GM23338 (cell line): ENCODE measurements around the gene GMPR. TPM values are rescaled to one million over a fixed set of nuclear protein-coding genes. Genes with fewer than 3 reads are reported as not detected.

Experiments
- EZH2 ChIP-seq: fragments of 200-600 bp; sonication (generic); IDR thresholded peaks from one replicate; pipeline ENCODE4 v1.8.0; 2017; ENCODE audit warnings: antibody characterized with exemption, mild to moderate bottlenecking, low read depth; ENCODE audit not compliant: unreplicated experiment
- EZH2phosphoT487 ChIP-seq: fragments of 200-600 bp; sonication (generic); IDR thresholded peaks from one replicate; pipeline ENCODE4 v1.8.1; 2018; ENCODE audit warnings: antibody characterized with exemption; ENCODE audit not compliant: unreplicated experiment
- JUNB ChIP-seq: IDR thresholded peaks from one replicate; pipeline ENCODE4 v1.6.1; 2016; ENCODE audit warnings: antibody characterized with exemption; ENCODE audit not compliant: unreplicated experiment
- NANOG ChIP-seq: IDR thresholded peaks from 2 replicates; pipeline ENCODE4 v1.6.1; 2016; ENCODE audit warnings: antibody characterized with exemption, borderline replicate concordance
- REST ChIP-seq: IDR thresholded peaks from one replicate; pipeline ENCODE4 v1.6.1; 2018; ENCODE audit warnings: antibody characterized with exemption; ENCODE audit not compliant: unreplicated experiment
- STAT1 ChIP-seq: IDR thresholded peaks from one replicate; pipeline ENCODE4 v1.6.1; 2016; ENCODE audit warnings: antibody characterized with exemption; ENCODE audit not compliant: unreplicated experiment
- polyA plus RNA-seq: library from polyadenylated mRNA; unstranded; fragments of >200 nt; fragmentation: Nextera tagmentation; extraction: Ambion mirVana; gene quantifications from 2 replicates; pipeline ENCODE4 v1.2.1, GENCODE V29; 2016
- total RNA-seq: library from RNA; depleted of rRNA; stranded (reverse); fragments of >200 nt; shearing (Covaris generic); gene quantifications from 2 replicates; pipeline ENCODE4 v1.2.3, GENCODE V29; 2014
- TF ChIP-seq, protein P1 (sequence below): fragments of 250-450 bp; sonication (Bioruptor Pico); IDR thresholded peaks from 2 replicates; pipeline ENCODE4 v1.5.0; 2020; ENCODE audit warnings: mild to moderate bottlenecking, moderate library complexity

GMPR gene
- total and polyA plus RNA-seq, 2 experiments from 2014 or later = 0.23 to 0.35 TPM

- TF ChIP-seq, protein P1, sequence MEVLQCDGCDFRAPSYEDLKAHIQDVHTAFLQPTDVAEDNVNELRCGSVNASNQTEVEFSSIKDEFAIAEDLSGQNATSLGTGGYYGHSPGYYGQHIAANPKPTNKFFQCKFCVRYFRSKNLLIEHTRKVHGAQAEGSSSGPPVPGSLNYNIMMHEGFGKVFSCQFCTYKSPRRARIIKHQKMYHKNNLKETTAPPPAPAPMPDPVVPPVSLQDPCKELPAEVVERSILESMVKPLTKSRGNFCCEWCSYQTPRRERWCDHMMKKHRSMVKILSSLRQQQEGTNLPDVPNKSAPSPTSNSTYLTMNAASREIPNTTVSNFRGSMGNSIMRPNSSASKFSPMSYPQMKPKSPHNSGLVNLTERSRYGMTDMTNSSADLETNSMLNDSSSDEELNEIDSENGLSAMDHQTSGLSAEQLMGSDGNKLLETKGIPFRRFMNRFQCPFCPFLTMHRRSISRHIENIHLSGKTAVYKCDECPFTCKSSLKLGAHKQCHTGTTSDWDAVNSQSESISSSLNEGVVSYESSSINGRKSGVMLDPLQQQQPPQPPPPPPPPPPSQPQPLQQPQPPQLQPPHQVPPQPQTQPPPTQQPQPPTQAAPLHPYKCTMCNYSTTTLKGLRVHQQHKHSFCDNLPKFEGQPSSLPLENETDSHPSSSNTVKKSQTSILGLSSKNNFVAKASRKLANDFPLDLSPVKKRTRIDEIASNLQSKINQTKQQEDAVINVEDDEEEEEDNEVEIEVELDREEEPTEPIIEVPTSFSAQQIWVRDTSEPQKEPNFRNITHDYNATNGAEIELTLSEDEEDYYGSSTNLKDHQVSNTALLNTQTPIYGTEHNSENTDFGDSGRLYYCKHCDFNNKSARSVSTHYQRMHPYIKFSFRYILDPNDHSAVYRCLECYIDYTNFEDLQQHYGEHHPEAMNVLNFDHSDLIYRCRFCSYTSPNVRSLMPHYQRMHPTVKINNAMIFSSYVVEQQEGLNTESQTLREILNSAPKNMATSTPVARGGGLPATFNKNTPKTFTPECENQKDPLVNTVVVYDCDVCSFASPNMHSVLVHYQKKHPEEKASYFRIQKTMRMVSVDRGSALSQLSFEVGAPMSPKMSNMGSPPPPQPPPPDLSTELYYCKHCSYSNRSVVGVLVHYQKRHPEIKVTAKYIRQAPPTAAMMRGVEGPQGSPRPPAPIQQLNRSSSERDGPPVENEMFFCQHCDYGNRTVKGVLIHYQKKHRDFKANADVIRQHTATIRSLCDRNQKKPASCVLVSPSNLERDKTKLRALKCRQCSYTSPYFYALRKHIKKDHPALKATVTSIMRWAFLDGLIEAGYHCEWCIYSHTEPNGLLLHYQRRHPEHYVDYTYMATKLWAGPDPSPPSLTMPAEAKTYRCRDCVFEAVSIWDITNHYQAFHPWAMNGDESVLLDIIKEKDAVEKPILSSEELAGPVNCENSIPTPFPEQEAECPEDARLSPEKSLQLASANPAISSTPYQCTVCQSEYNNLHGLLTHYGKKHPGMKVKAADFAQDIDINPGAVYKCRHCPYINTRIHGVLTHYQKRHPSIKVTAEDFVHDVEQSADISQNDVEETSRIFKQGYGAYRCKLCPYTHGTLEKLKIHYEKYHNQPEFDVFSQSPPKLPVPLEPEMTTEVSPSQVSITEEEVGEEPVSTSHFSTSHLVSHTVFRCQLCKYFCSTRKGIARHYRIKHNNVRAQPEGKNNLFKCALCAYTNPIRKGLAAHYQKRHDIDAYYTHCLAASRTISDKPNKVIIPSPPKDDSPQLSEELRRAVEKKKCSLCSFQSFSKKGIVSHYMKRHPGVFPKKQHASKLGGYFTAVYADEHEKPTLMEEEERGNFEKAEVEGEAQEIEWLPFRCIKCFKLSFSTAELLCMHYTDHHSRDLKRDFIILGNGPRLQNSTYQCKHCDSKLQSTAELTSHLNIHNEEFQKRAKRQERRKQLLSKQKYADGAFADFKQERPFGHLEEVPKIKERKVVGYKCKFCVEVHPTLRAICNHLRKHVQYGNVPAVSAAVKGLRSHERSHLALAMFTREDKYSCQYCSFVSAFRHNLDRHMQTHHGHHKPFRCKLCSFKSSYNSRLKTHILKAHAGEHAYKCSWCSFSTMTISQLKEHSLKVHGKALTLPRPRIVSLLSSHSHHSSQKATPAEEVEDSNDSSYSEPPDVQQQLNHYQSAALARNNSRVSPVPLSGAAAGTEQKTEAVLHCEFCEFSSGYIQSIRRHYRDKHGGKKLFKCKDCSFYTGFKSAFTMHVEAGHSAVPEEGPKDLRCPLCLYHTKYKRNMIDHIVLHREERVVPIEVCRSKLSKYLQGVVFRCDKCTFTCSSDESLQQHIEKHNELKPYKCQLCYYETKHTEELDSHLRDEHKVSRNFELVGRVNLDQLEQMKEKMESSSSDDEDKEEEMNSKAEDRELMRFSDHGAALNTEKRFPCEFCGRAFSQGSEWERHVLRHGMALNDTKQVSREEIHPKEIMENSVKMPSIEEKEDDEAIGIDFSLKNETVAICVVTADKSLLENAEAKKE (CRISPR knock-in tag) = no peak
- TF ChIP-seq STAT1 = no peak
- no peak for TF ChIP-seq REST
- no peak for TF ChIP-seq EZH2
- no peak for TF ChIP-seq EZH2phosphoT487
- no peak for TF ChIP-seq JUNB
- TF ChIP-seq NANOG = no peak
These were observed 33.6 kb upstream of the GMPR start (continued) for GRCh38 chr6:16204653-16205376.
